GM19395 (cell line): ENCODE results near the gene MYH6.

Experiments used
- ATAC-seq: cut with Tn5 transposase; IDR thresholded peaks from one replicate; pipeline ENCODE4 v1.9.1; 2021; ENCODE audit warnings: mild to moderate bottlenecking, moderate library complexity; ENCODE audit not compliant: unreplicated experiment

The MYH6 gene

GRCh38 chr14:23339506-23340268 lies 68.4 kb downstream of the MYH6 start:
- ATAC-seq, result no peak

- no peak for ATAC-seq
Measured at GRCh38 chr14:23335623-23336022, 72.5 kb downstream of the MYH6 start.
